SK-N-SH (cell line): ENCODE measurements around the gene ZNF407. TPM values are rescaled to one million over a fixed set of nuclear protein-coding genes. Genes with fewer than 3 reads are reported as not detected.

Experiments
- CHD2 ChIP-seq: fragments of 150-350 bp; IDR thresholded peaks from 2 replicates; pipeline ENCODE4 v1.6.1; 2018; ENCODE audit warnings: low read length; ENCODE audit not compliant: partially characterized antibody
- ELF1 ChIP-seq: IDR thresholded peaks from 2 replicates; pipeline ENCODE4 v1.4.0; 2012
- EP300 ChIP-seq, 2 experiments: IDR thresholded peaks; 2 replicates each; pipeline versions ENCODE4 v1.4.0 to v1.6.1; 2012; ENCODE audit warnings: borderline replicate concordance in 1 of 2, low read depth in 1 of 2, low read length in 1 of 2
- EZH2phosphoT487 ChIP-seq: fragments of 200-600 bp; sonication (generic); IDR thresholded peaks from 2 replicates; pipeline ENCODE4 v1.6.1; 2017; ENCODE audit warnings: low read depth, mixed run types, mild to moderate bottlenecking, antibody characterized with exemption, moderate library complexity, borderline replicate concordance
- GATA2 ChIP-seq: sonication (generic); formaldehyde crosslinking; IDR thresholded peaks from 2 replicates; pipeline ENCODE4 v1.5.0; 2020; ENCODE audit warnings: mild to moderate bottlenecking, missing genetic modification reagents
- IRF3 ChIP-seq: fragments of 150-350 bp; IDR thresholded peaks from 2 replicates; pipeline ENCODE4 v1.6.1; 2016; ENCODE audit warnings: mild to moderate bottlenecking, low read depth, low read length
- JUND ChIP-seq: IDR thresholded peaks from 2 replicates; pipeline ENCODE4 v1.4.0; 2012
- MAX ChIP-seq: IDR thresholded peaks from 2 replicates; pipeline ENCODE4 v1.4.0; 2012; ENCODE audit warnings: low read depth
- MEF2A ChIP-seq: IDR thresholded peaks from 2 replicates; pipeline ENCODE4 v1.4.0; 2012; ENCODE audit warnings: low read depth, borderline replicate concordance
- NFIC ChIP-seq: IDR thresholded peaks from 2 replicates; pipeline ENCODE4 v1.4.0; 2012; ENCODE audit warnings: borderline replicate concordance
- PBX3 ChIP-seq: IDR thresholded peaks from 2 replicates; pipeline ENCODE4; 2012
- POLR2AphosphoS5 ChIP-seq: IDR thresholded peaks from 2 replicates; pipeline ENCODE4 v1.6.1; 2012; ENCODE audit warnings: low read depth, low read length
- RAD21 ChIP-seq: IDR thresholded peaks from 2 replicates; pipeline ENCODE4 v1.6.1; 2012; ENCODE audit warnings: mild to moderate bottlenecking, low read length
- RCOR1 ChIP-seq: fragments of 150-350 bp; IDR thresholded peaks from 2 replicates; pipeline ENCODE4 v1.6.1; 2017; ENCODE audit warnings: antibody characterized with exemption, low read length
- REST ChIP-seq: IDR thresholded peaks from 2 replicates; pipeline ENCODE4 v1.6.1; 2012; ENCODE audit warnings: mild to moderate bottlenecking, low read depth, low read length, moderate library complexity
- RXRA ChIP-seq: IDR thresholded peaks from 2 replicates; pipeline ENCODE4 v1.4.0; 2012; ENCODE audit warnings: low read depth, mild to moderate bottlenecking, borderline replicate concordance
- SIN3A ChIP-seq: IDR thresholded peaks from 2 replicates; pipeline ENCODE4 v1.6.1; 2012; ENCODE audit warnings: low read depth, mild to moderate bottlenecking, low read length, moderate library complexity, borderline replicate concordance
- TCF12 ChIP-seq: IDR thresholded peaks from 2 replicates; pipeline ENCODE4 v1.4.0; 2012
- YY1 ChIP-seq: IDR thresholded peaks from 2 replicates; pipeline ENCODE4 v1.4.0; 2012; ENCODE audit warnings: low read depth, mild to moderate bottlenecking
- polyA plus RNA-seq, 3 experiments: library from polyadenylated mRNA; depleted of rRNA; stranded (reverse); fragments of >200 nt; gene quantifications; 2 replicates each; pipeline ENCODE4 v1.2.3, GENCODE V29; 2012

Gene ZNF407
- polyA plus RNA-seq, 1 of the 3 experiments (the other 2 are of a cell fraction) = 2.6 TPM

- TF ChIP-seq REST = no peak
- no peak; the same call in 1 of the 2 replicates for TF ChIP-seq GATA2 (CRISPR knock-in tag)
- TF ChIP-seq JUND = no peak
- peak; percentile 49 for TF ChIP-seq CHD2
- TF ChIP-seq RAD21 = no peak; the same call in 1 of the 2 replicates
- TF ChIP-seq TCF12 = no peak
- no peak for TF ChIP-seq POLR2AphosphoS5
- no peak for TF ChIP-seq MEF2A
- no peak for TF ChIP-seq EZH2phosphoT487
- no peak for TF ChIP-seq IRF3
- TF ChIP-seq RXRA = no peak
- TF ChIP-seq MAX = no peak
- no peak for TF ChIP-seq NFIC
- peak; percentile 41; the same call in 1 of the 2 replicates for TF ChIP-seq RCOR1
- no peak for TF ChIP-seq YY1
- TF ChIP-seq SIN3A = no peak
- TF ChIP-seq ELF1 = no peak
- TF ChIP-seq EP300 (IDR thresholded peaks at IDR 0.05; ENCODE audit: borderline replicate concordance in 1 of 2, low read depth in 1 of 2, low read length in 1 of 2) = peak in 1 of 2 experiments; percentile 54; a peak in 1 of 4 replicates
- TF ChIP-seq PBX3 = no peak
Measured at GRCh38 chr18:74976331-74976909, 378.8 kb downstream of the ZNF407 start (continued).
